DMS153 treated with DMSO at 0.1 percent for 48 hours (cell line): ENCODE measurements around the gene DNAJB11.
"Not testable (repeated sequence)": the region's sequence is repeated elsewhere in the genome, so short reads cannot be mapped to it uniquely, and the experiment has no call there.

ENCODE experiments used
- DNase-seq: peaks from one replicate; lab custom pipeline; 2025; ENCODE audit not compliant: unreplicated experiment; lab: John Stamatoyannopoulos, UW

Gene DNAJB11

GRCh38 chr3:186570096-186570940, at the start of gene DNAJB11:
TSS of gene DNAJB11 (plus strand) at chr3:186570720. CDS start at chr3:186570898, 178 bp downstream.
- DNase-seq: peak; percentile 97

DNA sequence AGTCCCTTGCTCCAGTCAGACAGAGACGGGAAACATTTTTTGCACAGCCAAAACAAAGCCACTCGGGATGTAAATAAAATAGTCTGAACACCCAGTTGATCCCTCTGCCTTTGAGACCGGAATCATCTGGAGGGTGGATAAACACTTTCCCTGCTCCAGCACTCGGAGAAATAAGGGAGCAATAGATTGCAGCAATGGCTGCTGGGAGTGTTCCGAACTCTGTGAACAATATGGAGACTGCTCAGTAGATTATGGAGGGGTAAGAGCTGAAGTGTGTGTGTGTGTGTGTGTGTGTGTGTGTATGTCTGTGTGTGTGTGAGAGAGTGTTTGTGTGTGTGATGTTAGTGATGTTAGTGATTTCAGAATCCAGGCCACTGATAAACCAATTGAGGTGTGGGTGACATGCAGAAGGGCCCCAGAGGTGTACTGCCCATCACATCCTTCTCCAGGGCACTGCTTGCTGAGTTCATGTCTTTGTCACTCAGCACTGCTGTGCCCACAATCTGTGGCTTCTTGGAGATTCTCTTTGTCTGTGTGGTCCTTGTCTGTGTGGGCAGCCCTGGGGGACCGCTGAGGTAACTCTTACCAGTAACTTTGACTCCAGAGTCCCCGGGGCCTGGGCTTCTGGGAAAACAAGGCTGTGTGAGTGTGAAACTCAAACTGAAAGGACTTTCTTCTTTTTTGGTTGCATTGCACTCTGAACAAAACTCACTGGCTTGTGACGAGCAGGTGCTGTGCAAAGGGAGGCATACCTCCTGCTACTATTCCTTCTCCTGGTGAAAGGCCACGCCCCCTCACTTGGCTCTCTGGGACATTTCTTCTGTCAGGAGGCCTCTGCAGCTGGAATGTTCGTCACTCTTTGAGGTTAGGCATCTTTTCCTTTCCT, 49.3 kb upstream of the DNAJB11 start:
- DNase-seq: no peak

DNA sequence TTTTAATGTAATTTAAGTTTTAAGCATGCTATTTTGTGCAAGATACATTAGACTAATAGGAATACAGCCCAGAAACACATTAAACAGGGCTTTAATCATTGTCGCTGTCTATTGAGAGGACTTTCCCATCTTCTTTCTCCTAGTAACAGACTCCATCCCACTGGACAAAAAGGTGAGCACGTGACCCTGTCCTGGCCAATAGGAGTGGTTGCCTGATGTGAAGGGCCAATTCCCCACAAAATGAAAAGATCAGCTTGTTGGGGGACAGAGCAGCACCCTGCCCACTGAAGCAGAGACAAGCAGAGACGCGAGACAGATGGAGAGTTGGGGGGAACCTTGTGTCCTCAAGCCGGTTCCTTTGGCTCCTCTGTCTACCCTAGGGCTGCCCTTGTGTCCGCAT, 47.5 kb upstream of the DNAJB11 start:
- no peak for DNase-seq

DNA sequence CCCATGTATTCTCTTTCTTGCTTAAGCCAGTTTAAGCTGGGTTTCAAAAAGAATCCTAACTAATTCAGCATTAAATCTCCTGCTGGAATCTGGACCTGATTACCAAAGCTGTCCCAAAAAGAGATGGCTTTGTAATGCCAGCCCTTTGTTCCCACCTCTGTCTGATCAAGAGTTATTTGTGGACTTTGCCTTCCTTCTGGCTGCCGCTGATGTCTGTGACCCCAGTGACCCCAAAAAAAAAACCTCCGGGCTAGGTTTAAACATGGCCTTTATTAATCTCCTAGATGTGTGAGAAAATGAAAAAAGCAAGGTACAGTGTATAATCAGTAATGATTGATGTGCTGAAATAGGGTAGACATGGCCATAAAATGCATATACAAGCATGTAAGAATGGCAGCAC, 47.1 kb upstream of the DNAJB11 start:
- no peak for DNase-seq

DNA sequence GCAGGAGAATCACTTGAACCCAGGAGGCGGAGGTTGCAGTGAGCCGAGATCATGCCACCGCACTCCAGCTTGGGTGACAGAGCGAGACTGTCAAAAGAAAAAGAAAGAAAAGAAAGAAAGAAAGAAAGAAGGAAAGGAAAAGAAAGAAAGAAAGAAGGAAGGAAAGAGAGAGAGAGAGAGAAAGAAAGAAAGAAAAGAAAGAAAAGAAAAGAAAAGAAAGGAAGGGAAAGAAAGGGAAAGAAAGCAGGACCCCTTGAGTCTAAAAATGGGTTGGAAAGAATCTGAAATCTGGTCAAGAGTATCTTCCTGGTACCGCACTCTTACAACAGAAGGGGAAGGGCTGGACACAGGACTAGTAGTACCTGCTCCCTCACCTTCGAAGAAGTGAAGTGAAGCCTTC, 45.9 kb upstream of the DNAJB11 start:
- no peak for DNase-seq

DNA sequence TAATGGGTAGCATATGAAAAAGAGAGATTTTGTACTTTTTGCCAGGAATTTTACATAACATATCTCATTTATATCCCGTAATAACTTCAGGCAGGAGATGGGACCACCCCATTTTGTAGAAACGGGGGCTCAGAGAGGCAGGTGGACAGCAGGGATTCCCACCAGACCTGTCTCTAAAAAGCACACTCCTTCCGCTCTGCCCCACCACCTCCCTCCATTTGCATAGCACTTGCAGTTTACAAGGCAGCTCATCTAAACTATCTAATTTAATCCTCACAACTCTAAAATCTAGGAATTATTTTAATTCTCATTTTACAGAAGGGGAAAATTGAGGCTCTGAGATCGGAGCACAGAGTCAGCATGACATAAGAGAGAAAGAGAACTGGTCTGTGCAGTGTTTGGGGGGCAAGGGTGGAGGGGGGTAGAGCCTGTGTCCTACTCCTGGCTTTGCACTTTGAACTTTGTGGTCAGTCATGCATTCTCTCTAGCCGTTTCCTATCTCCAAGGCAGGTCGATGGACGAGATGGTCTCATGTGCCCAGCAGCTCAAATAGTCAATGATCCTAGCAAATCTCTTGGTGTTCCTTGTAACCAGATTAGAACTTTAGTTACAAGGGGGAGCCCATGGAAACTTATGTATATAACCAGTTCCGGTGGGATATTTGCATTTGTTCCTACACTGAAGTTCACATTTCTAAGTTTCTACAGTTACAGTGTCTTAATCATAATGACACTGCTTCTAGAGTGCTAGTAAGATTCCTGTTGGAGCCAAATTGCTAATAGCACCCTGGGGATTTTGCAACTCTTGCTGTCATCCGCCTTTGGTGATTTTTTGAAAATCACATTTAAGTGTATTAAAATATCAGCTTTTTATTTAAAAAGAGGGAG, 44.9 kb upstream of the DNAJB11 start:
- no peak for DNase-seq

DNA sequence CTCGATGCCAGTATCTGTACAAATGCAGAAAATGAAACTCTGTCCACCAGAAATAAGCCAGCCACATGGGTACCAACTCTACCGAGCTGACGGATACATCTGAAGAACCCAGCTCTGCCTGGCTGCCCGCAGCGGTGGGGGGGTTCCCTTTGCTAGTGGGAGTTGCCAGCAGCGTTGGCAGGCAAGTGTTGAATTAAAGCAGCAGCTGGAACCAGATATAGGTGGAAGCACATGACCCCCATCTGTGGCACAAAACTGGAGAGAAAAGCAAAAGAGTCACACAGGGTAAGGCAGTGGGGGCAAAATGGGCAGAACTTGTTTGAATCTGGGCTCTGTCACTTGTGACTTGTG, 44.3 kb upstream of the DNAJB11 start:
- DNase-seq: no peak

- no peak for DNase-seq
Measured at GRCh38 chr3:186529201-186529999, 41.1 kb upstream of the DNAJB11 start.

DNA sequence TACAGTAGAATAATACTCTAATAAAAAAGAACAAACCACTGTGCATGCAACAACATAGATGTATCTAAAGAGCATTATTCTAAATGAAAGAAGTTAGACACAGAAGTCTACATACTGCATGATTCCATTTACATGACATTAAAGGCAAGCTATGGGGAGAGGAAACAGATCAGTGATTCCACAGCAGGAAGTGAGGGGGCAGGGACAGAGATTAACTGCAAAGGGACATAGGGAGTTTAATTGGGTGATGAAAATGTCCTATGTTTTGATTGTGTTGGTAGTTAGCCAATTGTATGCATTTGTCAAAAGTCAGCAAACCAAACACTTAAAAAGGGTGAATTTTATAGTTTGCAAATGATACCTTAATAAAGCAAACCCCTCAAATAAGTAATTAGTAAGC, 40.1 kb upstream of the DNAJB11 start:
- no peak for DNase-seq

DNA sequence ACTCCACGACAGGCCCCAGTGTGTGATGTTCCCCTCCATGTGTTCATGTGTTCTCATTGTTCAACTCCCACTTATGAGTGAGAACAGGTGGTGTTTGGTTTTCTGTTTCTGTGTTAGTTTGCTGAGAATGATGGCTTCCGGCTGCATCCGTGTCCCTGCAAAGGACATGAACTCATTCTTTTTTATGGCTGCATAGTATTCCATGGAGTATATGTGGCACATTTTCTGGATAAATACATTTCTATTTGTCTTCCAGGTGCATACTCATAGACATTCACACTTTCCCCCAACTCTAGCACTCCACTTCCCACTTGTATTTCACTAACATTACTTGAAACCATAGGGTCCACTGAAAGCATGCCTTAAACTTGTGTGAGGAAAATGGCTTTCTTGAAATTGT, 38.8 kb upstream of the DNAJB11 start:
- DNase-seq: not testable (repeated sequence)

DNA sequence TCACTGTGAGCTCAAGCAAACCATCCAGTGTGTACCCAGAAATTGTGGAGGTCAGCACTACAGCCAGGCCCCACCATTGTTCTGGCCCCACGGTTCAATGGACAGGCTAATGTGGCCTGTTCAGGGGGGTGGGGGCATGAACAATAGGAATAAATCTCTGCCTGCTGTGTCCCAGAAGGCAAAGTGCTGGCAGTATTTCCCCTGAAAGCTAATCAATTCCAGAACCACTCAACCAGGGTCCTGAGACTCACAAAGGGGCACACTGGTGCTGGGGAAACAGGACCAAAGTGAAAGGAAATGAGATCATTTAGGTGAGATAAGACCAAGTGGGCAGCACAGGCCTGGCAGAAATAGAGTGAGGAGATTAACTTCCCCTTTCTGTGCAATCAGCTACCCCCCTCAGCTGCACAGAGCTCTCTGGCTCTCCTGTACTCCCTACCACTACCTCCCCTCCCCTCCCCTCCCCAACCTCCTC, 37.9 kb upstream of the DNAJB11 start:
- no peak for DNase-seq

GRCh38 chr3:186534113-186534669, 36.3 kb upstream of the DNAJB11 start:
- DNase-seq: no peak

- no peak for DNase-seq
Measured at GRCh38 chr3:186536883-186537844, 33.4 kb upstream of the DNAJB11 start.

DNA sequence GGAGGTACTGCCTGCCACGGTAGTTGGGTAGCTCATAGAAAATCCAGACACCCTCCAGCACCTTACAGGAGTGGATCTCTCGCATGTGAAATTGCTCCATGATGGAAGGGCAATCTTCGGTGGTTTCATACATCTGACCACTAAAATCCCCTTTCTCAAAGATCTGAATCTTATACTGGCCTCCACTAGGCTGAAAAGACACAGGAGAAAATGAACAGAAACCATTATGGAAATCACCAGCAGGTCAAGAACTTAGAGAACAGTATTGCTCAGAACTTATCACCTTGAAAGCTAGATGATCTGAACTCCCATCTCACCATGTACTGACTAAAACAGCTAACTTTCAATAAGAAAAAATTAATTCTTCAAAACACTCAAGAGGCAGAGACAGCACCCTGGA, 31.7 kb upstream of the DNAJB11 start:
- DNase-seq: no peak

- peak; percentile 58 for DNase-seq
Measured at GRCh38 chr3:186540221-186540834, 30.2 kb upstream of the DNAJB11 start.

- DNase-seq: no peak
Measured at GRCh38 chr3:186540835-186541226, 29.7 kb upstream of the DNAJB11 start.

- DNase-seq: no peak
Measured at GRCh38 chr3:186544281-186544680, 26.2 kb upstream of the DNAJB11 start, which contains the start of gene CRYGS. TSS of gene CRYGS (minus strand) at chr3:186544380. CDS start at chr3:186544326, 54 bp downstream.

DNA sequence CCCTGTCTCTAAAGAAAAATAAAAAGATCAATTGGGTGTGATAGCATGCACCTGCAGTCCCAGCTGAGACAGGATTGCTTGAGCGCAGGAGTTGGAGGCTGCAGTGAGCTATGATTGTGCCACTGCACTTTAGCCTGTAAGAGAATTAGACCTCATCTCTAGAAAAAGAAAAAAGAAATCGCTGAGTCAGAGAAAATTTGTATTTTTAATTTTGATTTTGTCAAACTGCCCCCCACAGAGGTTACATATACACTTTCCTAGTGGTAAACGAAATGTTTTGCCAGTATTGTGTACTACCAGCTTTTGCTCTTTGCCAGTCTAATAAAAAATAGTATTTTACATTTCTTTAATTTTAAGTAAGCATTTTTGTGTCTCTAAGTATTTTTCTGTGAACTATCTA, 21.0 kb upstream of the DNAJB11 start:
- no peak for DNase-seq
